HG03520 (cell line): ENCODE data around the gene ZNF836.
"Not testable (repeated sequence)": the region's sequence is repeated elsewhere in the genome, so short reads cannot be mapped to it uniquely, and the experiment has no call there.

Experiments used
- ATAC-seq: cut with Tn5 transposase; IDR thresholded peaks from one replicate; pipeline ENCODE4 v1.9.1; 2021; ENCODE audit warnings: mild to moderate bottlenecking, moderate library complexity; ENCODE audit not compliant: unreplicated experiment

The ZNF836 gene

GRCh38 chr19:52171321-52172169 is at the start of gene ZNF836:
Gene ZNF836 (minus strand): TSS chr19:52171621. CDS start chr19:52168072, 3,549 bp downstream.
- ATAC-seq: peak; percentile 77

- no peak for ATAC-seq
Observed at GRCh38 chr19:52221031-52221430, 49.6 kb upstream of the ZNF836 start.

- ATAC-seq: no peak
Observed at GRCh38 chr19:52219611-52220010, 48.2 kb upstream of the ZNF836 start.

- ATAC-seq: no peak
Observed at GRCh38 chr19:52217576-52217975, 46.2 kb upstream of the ZNF836 start.

- no peak for ATAC-seq
Observed at GRCh38 chr19:52216401-52216800, 45.0 kb upstream of the ZNF836 start.

GRCh38 chr19:52214241-52214640 is 42.8 kb upstream of the ZNF836 start:
- no peak for ATAC-seq

GRCh38 chr19:52212572-52213255 is 41.3 kb upstream of the ZNF836 start:
- no peak for ATAC-seq

- no peak for ATAC-seq
Observed at GRCh38 chr19:52211926-52212571, 40.6 kb upstream of the ZNF836 start.

- no peak for ATAC-seq
Observed at GRCh38 chr19:52211203-52211602, 39.8 kb upstream of the ZNF836 start.

GRCh38 chr19:52206481-52206880 is 35.1 kb upstream of the ZNF836 start:
- ATAC-seq: no peak

- not testable (repeated sequence) for ATAC-seq
Observed at GRCh38 chr19:52200755-52201391, 29.5 kb upstream of the ZNF836 start.

GRCh38 chr19:52200044-52200443 is 28.6 kb upstream of the ZNF836 start:
- ATAC-seq: no peak

GRCh38 chr19:52198678-52199077 is 27.3 kb upstream of the ZNF836 start:
- ATAC-seq: no peak

GRCh38 chr19:52197964-52198363 is 26.5 kb upstream of the ZNF836 start:
- ATAC-seq: no peak

GRCh38 chr19:52196256-52196967 is 25.0 kb upstream of the ZNF836 start:
- ATAC-seq: no peak

GRCh38 chr19:52191951-52192350 is 20.5 kb upstream of the ZNF836 start:
- ATAC-seq: no peak

- no peak for ATAC-seq
Observed at GRCh38 chr19:52191389-52191788, 20.0 kb upstream of the ZNF836 start.

GRCh38 chr19:52190487-52191293 is 19.3 kb upstream of the ZNF836 start:
- no peak for ATAC-seq

GRCh38 chr19:52189735-52190486 is 18.5 kb upstream of the ZNF836 start, which contains the start of gene PPP2R1A:
Gene PPP2R1A (plus strand): TSS chr19:52190052. CDS start chr19:52190097, 45 bp downstream.
- ATAC-seq: peak; percentile 91
